ENCODE results near the gene NELFE. TPM values are rescaled to one million over a fixed set of nuclear protein-coding genes. Genes with fewer than 3 reads are reported as not detected.

The NELFE gene
- total RNA-seq, 1 experiment from 2014 or later = 75.3 TPM

DNA sequence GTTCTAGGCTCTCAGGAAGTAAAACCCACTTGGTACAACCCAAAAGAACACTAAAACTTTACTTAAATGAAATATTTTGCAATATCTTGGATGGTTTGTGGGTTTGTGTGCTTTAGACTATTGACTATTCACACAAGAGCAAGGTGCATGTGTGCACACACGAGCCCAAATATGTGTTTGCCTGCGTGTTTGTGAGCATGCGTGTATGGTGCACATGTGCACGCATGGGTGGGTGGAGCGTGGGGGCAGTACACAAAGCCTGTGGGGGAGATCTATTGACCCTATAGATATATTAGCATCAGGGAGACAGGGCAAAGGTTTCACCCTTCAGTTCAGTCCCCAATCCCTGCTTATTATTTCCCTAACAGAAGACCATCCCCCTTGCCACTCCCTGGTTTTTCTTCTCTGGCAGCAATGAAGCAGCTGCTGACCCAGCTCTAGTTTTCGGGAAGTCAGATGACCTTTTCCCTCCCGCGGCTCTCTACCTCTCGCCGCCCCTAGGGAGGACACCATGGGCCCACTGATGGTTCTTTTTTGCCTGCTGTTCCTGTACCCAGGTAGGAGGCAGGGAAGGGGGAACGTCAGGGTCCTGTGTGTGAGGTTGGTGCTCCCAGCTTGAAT, 31.4 kb downstream of the NELFE start, which contains the start of gene C2:
TSS of gene C2 (plus strand) at position 476 of the 621 bp plus-strand sequence. CDS start at position 512, 36 bp downstream.
- 0 out of 2 replicates have a peak within 1 kb of the TSS, but pooled peaks have one; percentile 11 for H3K4me3 ChIP-seq (ENCODE audit: low read depth, low read length)
- BruUV-seq (replicated peaks) = no TSS peak

GRCh38 chr6:31922942-31923341, 35.8 kb downstream of the NELFE start:
- DNase-seq = peak in 1 of 2 experiments; percentile 55
- H3K4me3 Mint-ChIP-seq (ENCODE audit: unreplicated experiment) = no peak overlapping the region
- peak in 1 of 2 experiments; percentile 40 for TF ChIP-seq CTCF (IDR thresholded peaks at IDR 0.05; ENCODE audit: insufficient read depth in 1 of 2, low read depth in 1 of 2, low read length in 1 of 2, severe bottlenecking in 1 of 2, unreplicated experiment in 1 of 2)
- H3K27ac Mint-ChIP-seq (ENCODE audit: unreplicated experiment) = no peak overlapping the region
- CTCF ChIA-PET = interaction anchor here (0.5 to 1.6 kb wide), 6 partner anchors 15 to 150 kb away, joined by 3 to 6 read pairs (median 3); partner anchors contain the start of gene NEU1
- BruUV-seq (replicated peaks) = no TSS peak
- POLR2A ChIA-PET = interaction anchor here (0.8 to 1.0 kb wide), 2 partner anchors 24 to 116 kb away, joined by 3 read pairs; partner anchors contain the start of gene LSM2
- H3K4me1 ChIP-seq = peaks cover 18% of the 10 kb centered on the region
- H3K9me3 ChIP-seq = no peaks in the 10 kb centered on the region
- H3K9me3 Mint-ChIP-seq (ENCODE audit: unreplicated experiment) = no peaks in the 10 kb centered on the region
- H3K36me3 ChIP-seq (ENCODE audit: control insufficient read depth, insufficient read depth, low read length) = no peaks in the 10 kb centered on the region; the same call in 1 of the 2 replicates
- no peak overlapping the region for H3K4me3 ChIP-seq (ENCODE audit: low read depth, low read length)
- intact Hi-C loops (cut with micrococcal nuclease; ENCODE audit: unreplicated experiment) = no loop called here
- H3K27me3 Mint-ChIP-seq (ENCODE audit: insufficient read depth, unreplicated experiment) = no peaks in the 10 kb centered on the region
- no peaks in the 10 kb centered on the region for H3K36me3 Mint-ChIP-seq (ENCODE audit: insufficient read depth, unreplicated experiment)
- no peaks in the 10 kb centered on the region for H3K27me3 ChIP-seq (replicated peaks; ENCODE audit: control insufficient read depth, insufficient read depth, low read length)
- H3K4me1 Mint-ChIP-seq (ENCODE audit: low read depth, unreplicated experiment) = peaks cover 16% of the 10 kb centered on the region

More for the DNA sequence above, 31.4 kb downstream of the NELFE start, which contains the start of gene C2:
- TF ChIP-seq CTCF (IDR thresholded peaks at IDR 0.05; ENCODE audit: insufficient read depth in 1 of 2, low read depth in 1 of 2, low read length in 1 of 2, severe bottlenecking in 1 of 2, unreplicated experiment in 1 of 2) = no peak
- Histone ChIP-seq H3K4me1 (peaks cover 3% of the 10 kb centered on the region; the same call in 1 of the 2 replicates), H3K36me3 (ENCODE audit: control insufficient read depth, insufficient read depth, low read length) (no peaks in the 10 kb centered on the region; the same call in 1 of the 2 replicates), H3K9me3 (no peaks in the 10 kb centered on the region), H3K27me3 (replicated peaks; ENCODE audit: control insufficient read depth, insufficient read depth, low read length) (no peaks in the 10 kb centered on the region)
- no peak for DNase-seq
- Mint-ChIP-seq H3K27me3 (ENCODE audit: insufficient read depth, unreplicated experiment) (no peaks in the 10 kb centered on the region), H3K4me3 (ENCODE audit: unreplicated experiment) (no peak within 1 kb of the TSS), H3K27ac (ENCODE audit: unreplicated experiment) (no peak within 1 kb of the TSS), H3K9me3 (ENCODE audit: unreplicated experiment) (no peaks in the 10 kb centered on the region), H3K4me1 (ENCODE audit: low read depth, unreplicated experiment) (no peaks in the 10 kb centered on the region), H3K36me3 (ENCODE audit: insufficient read depth, unreplicated experiment) (no peaks in the 10 kb centered on the region)
- CTCF ChIA-PET = no interaction called here
- POLR2A ChIA-PET = no interaction called here
- intact Hi-C loops (cut with micrococcal nuclease; ENCODE audit: unreplicated experiment) = no loop called here

GRCh38 chr6:31920811-31921210, 38.0 kb downstream of the NELFE start:
- Mint-ChIP-seq H3K27ac (ENCODE audit: unreplicated experiment) (no peak overlapping the region), H3K4me3 (ENCODE audit: unreplicated experiment) (no peak overlapping the region), H3K4me1 (ENCODE audit: low read depth, unreplicated experiment) (peaks cover 20% of the 10 kb centered on the region), H3K27me3 (ENCODE audit: insufficient read depth, unreplicated experiment) (no peaks in the 10 kb centered on the region), H3K9me3 (ENCODE audit: unreplicated experiment) (no peaks in the 10 kb centered on the region), H3K36me3 (ENCODE audit: insufficient read depth, unreplicated experiment) (no peaks in the 10 kb centered on the region)
- no peak for TF ChIP-seq CTCF (IDR thresholded peaks at IDR 0.05; ENCODE audit: insufficient read depth in 1 of 2, low read depth in 1 of 2, low read length in 1 of 2, severe bottlenecking in 1 of 2, unreplicated experiment in 1 of 2)
- H3K4me1 ChIP-seq = peaks cover 15% of the 10 kb centered on the region
- no peaks in the 10 kb centered on the region; the same call in 1 of the 2 replicates for H3K36me3 ChIP-seq (ENCODE audit: control insufficient read depth, insufficient read depth, low read length)
- BruUV-seq (replicated peaks) = no TSS peak
- H3K9me3 ChIP-seq = no peaks in the 10 kb centered on the region
- no peak overlapping the region for H3K4me3 ChIP-seq (ENCODE audit: low read depth, low read length)
- H3K27me3 ChIP-seq (replicated peaks; ENCODE audit: control insufficient read depth, insufficient read depth, low read length) = no peaks in the 10 kb centered on the region
- ChIA-PET CTCF (interaction anchor here (0.7 kb wide), 1 partner anchor 32 kb away, joined by 3 read pairs; no protein-coding TSS in a partner anchor), POLR2A (interaction anchor here (0.8 to 1.7 kb wide), 3 partner anchors 18 to 32 kb away, joined by 3 to 4 read pairs (median 3); partner anchors contain the start of gene CFB)
- intact Hi-C loops (cut with micrococcal nuclease; ENCODE audit: unreplicated experiment) = loop anchor here (2.0 kb wide), 1 partner anchor 20 kb away; no protein-coding TSS in a partner anchor
- DNase-seq = peak in 1 of 2 experiments; percentile 51

Measured in Caco-2 (cell line).